ENCODE results near the gene TLK2.
"Not testable (repeated sequence)": the region's sequence is repeated elsewhere in the genome, so short reads cannot be mapped to it uniquely, and the experiment has no call there.

TLK2 gene

DNA sequence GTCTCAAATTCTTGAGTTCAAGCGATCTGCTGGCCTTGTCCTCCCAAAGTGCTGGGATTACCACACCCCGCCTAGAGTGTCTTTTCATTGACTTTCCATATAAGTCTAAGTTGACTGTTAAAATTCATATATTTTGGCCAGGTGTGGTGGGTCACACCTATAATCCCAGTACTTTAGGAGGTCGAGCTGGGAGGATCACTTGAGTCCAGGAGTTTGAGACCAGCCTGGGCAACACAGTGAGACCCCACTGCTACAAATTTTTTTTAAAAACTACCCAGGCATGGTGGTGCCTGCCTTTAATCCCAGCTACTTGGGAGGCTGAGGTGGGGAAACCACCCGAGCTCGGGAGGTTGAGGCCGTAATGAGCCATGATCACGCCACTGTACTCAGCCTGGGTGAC lies 127.0 kb downstream of the TLK2 start:
- DNase-seq, result no peak

GRCh38 chr17:62611292-62611691 lies 132.7 kb downstream of the TLK2 start:
- no peak for DNase-seq

- DNase-seq, result no peak
Measured at GRCh38 chr17:62611728-62612127, 133.1 kb downstream of the TLK2 start.

DNA sequence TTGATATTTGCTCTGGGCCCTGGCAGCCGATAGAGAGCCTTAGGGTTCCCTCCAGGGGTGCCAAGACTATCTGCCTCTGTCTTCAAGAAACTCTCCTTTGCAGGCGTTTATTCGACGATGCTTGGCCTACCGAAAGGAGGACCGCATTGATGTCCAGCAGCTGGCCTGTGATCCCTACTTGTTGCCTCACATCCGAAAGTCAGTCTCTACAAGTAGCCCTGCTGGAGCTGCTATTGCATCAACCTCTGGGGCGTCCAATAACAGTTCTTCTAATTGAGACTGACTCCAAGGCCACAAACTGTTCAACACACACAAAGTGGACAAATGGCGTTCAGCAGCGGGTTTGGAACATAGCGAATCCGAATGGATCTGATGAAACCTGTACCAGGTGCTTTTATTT lies 133.7 kb downstream of the TLK2 start:
- DNase-seq, result not testable (repeated sequence)

DNA sequence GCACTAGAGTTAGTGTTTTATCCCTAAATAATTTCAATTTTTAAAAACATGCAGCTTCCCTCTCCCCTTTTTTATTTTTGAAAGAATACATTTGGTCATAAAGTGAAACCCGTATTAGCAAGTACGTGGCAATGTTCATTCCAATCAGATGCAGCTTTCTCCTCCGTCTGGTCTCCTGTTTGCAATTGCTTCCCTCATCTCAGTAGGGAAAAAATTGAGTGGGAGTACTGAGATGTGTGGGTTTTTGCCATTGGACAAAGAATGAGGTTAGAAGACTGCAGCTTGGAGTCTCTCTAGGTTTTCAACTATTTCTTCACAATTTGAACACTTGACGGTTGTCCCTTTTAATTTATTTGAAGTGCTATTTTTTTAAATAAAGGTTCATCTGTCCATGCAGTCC lies 134.5 kb downstream of the TLK2 start:
- not testable (repeated sequence) for DNase-seq

DNA sequence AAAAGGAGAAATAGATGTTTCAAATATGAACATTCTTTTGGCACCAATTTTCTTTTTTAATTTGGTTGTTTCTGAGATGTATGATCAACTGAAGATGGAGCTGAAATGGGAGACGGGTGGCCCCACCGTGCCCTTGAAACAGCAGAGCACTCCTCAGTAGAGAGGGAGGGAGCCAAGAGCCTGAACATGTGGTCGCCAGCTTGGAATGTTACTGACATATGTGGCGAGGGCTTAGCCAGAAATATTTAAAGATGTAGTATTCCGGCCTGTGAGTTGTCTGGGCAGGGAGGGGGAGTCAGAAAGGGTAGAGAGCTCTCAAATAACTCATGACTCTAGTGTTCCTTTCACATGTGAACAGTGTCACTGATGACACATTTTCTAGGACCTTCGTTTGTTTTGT lies 135.5 kb downstream of the TLK2 start:
- DNase-seq, result no peak

- DNase-seq, result no peak
Measured at GRCh38 chr17:62615503-62615902, 136.9 kb downstream of the TLK2 start.

GRCh38 chr17:62616993-62617893 lies 138.6 kb downstream of the TLK2 start:
- DNase-seq, result no peak

DNA sequence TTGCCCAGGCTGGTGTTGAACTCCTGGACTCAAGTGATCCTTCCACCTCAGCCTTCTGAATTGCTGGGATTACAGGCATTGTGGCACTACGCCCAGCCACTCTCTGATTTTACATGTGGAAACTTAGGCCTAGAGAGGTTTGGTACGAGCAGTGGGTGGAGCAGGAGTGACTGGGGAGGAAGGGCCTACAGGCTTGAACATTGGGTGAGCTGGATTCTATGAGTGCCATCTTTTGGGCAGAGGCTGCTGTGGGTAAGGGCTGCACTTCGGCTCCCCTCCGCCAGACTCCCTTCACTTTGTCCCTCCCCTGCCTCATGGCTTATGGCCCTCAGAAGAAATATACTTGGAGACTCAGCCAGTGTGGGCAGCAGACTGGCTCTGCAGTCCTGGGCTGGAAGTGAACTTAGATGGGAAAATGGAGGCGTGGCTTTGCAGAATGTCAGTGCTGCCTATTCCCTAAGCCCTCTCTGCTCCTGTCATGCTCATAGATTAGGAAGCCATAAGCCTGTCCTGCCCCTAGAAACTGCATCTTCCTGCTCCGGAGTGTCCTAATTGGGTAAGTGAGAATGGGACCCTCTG lies 139.4 kb downstream of the TLK2 start:
- DNase-seq, result no peak

GRCh38 chr17:62618647-62619416 lies 140.2 kb downstream of the TLK2 start:
- no peak for DNase-seq

DNA sequence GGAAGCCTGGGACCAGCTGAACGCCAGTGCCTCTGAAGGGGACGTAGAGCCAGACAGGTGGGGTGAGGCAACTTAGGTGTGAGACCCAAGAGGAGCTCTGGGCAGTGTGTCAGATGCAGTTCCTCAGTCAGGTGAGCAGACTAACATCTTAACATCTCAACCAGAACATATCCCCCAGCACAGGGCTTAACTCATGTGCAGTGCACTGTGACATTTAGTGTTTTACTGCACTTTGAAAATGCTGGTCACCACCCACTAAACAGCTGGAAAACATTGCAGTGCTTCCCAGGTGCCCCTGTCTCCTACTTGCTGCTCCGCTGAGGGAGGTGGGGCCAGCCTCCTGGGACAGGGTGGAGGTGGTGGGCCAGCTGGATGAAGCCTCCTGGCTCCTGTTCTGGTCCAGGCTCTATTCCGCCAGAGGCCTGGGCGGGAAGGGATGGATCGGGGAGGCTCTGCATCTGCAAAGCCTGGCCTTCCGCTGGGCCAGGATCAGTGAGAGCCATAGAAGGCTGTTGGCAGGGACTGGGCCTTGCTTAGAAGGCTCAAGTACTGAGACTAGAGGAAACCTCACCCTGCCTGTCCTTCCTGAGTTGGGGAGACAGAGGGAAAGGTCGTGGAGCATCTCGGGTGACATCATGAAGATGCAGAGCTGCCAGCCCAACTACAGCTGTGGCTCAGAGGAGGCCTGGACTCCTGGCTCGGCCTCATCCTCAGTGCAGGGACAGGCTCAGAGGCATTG lies 141.0 kb downstream of the TLK2 start:
- no peak for DNase-seq

DNA sequence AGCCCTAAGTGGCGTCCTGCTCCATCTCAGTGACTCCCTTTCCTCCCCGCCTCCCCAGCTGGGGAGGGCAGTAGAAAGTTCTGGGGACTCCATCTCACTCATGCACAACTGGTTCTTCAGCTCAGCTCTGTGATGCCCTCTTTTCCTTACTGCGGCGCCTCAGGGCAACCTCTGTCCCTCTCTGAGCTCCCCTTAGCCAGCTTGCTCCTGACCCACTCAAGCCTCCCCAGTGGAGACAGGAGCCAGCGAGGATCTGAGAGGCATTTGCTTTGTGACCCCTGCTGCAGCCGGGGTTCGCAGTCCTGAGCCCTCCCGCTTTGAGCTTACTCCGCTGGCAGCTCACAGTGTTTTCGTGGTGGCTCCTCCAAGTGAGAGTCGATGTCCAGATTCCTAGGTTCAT lies 142.6 kb downstream of the TLK2 start:
- no peak for DNase-seq

GRCh38 chr17:62625184-62625869 lies 146.7 kb downstream of the TLK2 start:
- no peak for DNase-seq

GRCh38 chr17:62625870-62626200 lies 147.2 kb downstream of the TLK2 start:
- DNase-seq, result no peak

- no peak for DNase-seq
Measured at GRCh38 chr17:62626719-62627218, 148.1 kb downstream of the TLK2 start.

GRCh38 chr17:62627219-62627903 lies 148.7 kb downstream of the TLK2 start, which contains the start of gene MRC2:
Gene MRC2 (plus strand): TSS chr17:62627670. CDS start chr17:62627803, 133 bp downstream.
- DNase-seq, result no peak

- no peak for DNase-seq
Measured at GRCh38 chr17:62627904-62628633, 149.4 kb downstream of the TLK2 start.

DNA sequence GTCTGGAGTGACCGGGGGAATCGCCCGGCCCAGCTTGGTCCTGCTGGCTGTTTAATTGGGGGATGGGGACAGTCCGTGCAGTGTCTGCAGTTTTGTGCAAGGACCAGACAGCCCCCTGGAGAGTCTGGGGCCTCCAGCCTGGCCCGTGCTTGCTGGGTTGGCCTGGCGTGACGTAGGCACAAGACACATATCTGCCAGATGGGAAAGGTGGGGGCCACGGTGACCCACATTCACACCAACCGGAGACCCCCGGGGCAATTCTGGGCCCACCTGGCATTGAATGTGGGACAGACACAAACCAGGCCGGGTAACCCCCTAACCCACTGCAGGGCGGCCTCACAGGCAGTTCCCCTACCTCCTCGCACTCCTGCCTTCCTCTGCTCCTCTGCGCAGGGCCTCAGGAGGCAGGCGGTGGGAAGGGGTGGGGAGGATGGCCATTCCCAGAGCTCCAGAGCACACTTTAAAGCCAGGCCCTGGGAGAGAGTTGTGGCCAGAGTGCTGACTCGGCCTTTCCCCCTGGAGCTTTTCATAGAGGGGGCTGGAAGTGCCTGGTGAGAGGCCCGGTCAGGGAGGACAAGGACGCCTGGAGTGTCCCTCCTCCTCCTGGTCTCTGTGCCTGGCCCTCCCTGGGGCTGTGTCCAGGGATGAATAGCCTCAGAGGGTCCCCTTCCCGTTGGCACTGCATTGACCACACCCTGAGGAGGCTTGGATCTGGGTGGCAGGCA lies 150.4 kb downstream of the TLK2 start:
- no peak for DNase-seq

- no peak for DNase-seq
Measured at GRCh38 chr17:62629556-62630364, 151.1 kb downstream of the TLK2 start.
